NOMO-1 treated with DMSO at 0.1 percent for 48 hours (cell line): Measurements from ENCODE around the gene CACNB4.

Experiments used
- DNase-seq: peaks from one replicate; lab custom pipeline; 2025; ENCODE audit not compliant: unreplicated experiment; lab: John Stamatoyannopoulos, UW

Gene CACNB4

DNA sequence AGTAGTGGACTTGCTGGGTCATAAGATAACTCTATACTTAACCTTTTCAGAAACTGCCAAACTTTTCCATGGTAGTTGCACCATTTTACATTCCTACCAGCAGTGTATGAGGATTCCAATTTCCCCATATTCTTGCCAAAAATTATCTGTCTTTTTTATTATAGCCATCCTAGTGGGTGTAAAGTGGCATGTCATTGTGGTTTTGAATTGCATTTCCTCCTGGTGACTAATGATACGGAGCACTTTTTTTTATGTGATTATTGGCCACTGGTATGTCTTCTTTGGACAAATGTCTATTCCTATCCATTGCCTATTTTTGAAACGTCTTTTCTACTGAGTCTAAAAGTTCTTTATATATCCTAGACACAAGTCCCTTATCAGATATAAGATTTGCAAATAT lies 44.3 kb downstream of the CACNB4 start:
- peak; percentile 85 for DNase-seq

DNA sequence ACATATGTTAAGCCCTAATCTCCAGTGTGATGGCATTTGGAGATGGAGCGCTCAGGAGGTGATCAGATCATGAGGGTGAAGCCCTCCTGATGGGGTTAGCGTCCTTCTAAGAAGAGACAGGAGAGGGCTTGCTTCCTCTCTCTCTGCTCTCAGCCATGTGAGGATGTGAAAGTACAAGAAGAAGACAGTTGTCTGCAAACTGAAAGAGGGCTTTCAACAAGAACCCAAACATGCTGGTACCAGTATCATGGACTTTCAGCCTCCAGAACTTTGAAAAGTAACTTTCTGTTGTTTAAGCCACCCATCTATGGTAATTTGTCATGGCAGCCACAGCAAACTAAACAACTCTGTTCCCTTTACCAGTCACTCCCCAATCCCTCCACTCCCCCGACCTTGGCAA lies 47.4 kb downstream of the CACNB4 start:
- peak; percentile 69 for DNase-seq

DNA sequence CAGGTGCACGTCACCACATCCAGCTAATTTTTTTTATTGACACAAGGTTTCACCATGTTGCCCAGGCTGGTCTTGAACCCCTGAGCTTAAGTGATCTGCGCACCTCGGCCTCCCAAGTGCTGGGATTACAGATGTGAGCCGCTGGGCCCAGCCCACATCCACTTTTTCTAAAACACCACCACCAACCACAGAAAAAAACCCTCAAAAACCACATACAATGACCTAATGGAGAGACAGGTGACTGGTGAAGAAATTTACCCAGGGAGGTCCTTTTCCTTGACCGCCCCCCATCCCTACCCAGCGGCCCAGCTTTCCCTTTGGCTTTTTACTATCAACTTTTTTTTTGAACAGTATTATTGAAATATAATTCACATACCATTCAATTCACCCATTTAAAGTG lies 47.9 kb downstream of the CACNB4 start:
- DNase-seq = peak; percentile 31

DNA sequence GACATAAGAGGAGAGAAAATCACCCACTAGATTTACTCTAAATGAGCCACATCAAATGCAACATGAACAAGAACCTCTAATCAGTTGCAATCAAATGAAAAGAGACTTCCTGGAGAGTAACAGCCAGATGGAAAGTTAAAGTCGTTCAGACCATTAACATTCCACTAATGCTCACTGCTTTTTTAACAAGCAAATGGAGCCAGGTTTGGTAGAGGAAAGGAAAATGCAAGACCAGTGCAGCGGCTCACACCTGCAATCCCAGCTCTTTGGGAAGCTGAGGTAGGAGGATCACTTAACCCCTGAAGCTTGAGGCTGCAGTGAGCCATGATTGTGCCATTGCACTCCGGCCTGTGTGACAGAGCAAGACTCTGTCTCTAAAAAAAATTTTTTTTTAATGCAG lies 48.5 kb downstream of the CACNB4 start:
- DNase-seq = no peak

DNA sequence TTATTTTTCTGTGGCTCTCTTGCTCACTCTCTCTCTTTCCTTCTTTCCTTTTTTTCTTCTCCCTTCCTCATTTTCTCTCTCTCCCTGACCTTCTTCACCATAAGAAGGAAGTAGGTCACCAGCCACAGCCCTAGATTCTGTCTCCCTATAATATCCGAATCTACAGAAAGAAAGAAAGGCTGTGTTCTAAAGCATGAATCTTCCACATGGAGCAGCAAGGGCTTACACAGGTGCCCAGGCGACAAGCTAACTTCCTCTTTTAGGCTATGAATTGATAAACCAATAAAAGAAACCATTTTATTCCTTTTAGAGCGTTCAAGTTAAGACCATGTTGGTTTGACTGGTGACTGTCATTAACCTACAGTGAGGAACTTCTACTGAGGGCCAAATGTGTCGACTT lies 49.3 kb downstream of the CACNB4 start:
- peak; percentile 46 for DNase-seq

DNA sequence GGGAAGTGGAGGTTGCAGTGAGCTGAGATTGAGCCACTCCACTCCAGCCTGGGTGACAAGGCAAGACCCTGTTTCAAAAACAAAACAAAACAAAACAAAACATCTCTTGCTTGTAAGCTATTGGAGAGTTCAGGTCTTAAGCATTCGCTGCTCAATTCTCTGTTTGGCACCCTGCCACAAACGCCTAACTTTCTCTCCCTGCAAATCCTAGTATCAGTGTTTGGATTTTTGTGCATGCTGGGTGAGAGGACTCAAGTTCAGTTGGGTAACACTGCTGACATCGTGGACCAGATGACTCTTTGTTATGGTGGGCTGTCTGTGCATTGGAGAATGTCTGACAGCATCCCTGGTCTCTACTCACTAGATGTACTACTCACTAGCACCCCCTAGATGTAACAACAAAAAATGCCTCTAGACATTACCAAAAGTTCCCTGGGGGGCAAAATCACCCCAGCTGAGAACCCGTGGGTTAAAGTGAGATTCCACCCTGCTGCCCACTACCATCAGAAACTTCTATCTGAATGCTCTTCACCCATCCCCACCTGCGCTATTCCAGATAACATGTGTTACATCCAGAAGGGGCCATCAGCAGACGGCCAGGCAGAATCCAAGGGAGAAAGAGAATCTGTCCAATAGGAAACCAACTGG lies 50.9 kb downstream of the CACNB4 start:
- no peak for DNase-seq

DNA sequence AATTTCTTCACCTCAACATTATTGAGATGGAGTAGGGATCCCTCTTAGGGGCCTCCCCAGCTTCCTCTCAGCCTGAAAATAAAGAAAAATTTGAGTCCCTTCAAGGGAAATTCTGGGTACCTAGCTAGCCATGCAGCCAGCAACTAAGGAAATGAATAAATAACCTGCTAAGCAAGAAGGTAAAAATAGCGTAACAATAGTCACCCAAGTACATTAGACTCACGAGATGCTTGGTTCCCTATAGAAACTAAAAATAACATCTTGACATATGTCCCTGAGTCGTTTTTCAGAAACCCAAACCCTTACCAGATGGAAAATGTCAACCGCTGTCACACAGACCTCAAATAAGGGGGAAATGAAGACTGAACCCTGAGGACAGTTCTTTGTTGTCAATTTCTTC lies 51.9 kb downstream of the CACNB4 start:
- DNase-seq = peak; percentile 87

DNA sequence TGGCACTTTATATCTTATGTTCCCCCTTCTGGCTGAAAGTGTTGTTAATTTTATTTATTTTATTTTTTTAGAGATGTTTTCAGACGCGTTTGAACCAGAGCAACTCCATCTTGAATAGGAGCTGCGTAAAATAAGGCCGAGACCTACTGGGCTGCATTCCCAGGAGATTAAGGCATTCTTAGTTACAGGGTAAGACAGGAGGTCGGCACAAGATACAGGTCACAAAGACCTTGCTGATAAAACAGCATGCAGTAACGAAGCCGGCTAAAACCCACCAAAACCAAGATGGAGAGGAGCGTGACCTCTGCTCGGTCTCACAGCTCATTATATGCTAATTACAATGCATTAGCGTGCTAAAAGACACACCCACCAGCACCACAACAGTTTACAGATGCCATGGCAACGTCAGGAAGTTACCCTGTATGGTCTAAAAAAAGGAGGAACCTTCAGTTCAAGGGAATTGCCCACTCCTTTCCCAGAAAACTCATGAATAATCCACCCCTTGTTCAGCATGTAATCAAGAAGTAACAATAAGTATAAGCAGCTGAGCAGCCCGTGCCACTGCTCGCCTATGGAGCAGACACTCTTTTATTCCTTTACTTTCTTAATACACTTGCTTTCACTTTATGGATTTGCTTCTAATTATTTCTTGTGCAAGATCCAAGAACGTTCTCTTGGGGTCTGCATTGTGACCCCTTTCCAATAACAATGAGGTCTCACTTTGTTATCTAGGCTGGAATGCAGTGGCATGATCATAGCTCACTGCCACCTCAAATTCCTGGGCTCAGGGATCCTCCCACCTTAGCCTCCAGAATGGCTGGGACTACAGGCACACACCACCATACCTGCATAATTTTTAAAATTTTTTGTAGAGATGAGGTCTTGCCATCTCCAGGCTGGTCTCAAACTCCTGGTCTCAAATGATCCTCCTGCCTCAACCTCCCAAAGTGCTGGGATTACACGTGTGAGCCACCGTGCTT lies 55.9 kb downstream of the CACNB4 start:
- DNase-seq = no peak

DNA sequence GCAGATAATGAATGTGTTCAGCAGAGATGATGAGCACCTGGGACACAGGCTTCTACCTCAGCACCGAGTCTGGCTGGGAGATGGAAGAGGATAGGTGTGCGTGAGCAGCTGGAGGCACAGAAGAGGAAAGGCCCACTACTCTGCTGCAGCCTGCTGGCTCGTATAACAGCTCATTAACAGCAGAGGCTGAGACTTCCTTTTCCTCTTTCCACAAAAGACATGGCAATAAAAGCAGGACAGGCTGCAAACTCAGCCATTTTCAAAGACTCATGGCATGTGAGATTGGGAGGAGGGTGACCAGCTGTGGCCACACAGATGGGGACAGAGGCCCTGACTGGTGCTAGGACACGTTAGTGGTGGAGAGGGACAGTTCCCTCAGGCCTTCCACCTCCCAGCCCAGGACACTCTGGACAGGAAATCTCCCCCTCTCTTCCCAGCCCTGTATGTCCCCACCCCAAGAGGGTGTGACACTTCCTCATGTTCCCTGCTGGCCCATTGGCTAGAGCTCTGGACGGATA lies 60.3 kb downstream of the CACNB4 start:
- peak; percentile 48 for DNase-seq

DNA sequence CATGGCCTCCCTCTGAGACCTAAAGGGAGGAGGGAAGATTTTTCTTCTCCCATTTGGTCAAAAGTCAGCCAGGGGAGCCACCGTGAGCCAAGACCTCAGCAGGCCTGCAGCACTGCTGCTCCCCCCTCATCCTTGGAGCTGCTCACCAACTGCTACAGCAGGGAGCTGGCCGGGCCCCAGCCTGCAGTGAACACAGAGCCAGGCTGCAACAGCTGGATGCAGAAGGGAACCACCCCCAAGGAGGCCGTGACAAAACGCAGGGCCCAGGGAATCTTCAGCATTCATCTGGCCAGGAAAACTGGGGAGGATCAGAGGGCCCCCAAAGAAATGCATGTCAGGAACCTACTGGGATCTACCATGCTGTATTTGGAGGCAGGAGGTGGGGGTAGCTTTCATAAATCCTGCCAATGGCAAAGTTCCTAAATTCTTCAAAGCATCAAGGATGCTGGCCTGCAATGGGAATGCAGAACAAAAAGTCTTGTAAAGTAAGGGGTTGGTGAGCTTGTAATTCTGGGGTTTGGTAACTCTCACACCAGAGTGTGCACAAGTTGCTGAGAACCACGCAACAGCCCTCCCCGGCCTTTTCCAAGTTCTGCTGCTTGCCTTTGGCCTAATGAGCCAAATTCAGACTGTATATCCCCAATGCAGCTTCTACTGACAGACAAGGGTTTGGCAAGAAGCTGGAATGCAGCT lies 61.0 kb downstream of the CACNB4 start:
- no peak for DNase-seq

DNA sequence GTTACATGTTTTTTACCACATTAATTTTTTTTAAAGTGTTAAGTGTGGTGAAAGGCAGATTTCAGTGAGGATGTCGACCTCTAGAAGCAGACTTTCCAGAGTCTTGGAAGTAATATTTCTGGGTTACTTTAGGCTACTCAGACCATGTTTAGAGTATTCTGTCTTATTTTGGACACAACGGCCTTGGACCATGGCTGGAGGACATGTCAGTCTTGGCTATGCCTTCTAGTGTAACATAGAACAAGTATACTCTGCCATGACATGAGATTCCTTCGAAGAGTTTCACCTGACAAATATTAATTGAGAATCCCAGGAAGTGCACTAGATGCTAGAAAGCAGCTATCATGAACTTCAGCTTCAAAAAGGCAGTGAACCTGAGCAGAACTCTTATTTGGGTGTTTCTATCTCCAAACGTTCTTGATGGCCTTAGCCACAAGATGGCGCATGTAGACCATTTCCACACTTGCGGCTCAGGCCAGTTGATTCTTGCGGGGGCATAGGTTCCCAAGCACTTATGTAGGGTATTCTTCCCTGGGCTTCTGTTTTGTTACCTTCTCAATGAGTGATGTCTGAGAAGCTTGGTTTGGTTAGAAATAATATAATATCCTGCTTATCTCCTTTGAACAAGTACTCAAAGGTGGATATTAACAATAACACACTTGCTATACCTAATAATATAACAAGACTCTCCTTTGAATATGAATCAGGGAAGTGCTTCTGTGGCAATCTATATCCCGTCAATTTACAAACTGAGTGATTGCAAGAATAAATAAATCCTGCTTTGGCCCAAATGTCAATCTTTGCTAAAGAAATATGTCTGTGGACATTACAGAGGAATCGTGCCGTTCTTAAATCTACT lies 62.0 kb downstream of the CACNB4 start:
- DNase-seq = peak; percentile 68

DNA sequence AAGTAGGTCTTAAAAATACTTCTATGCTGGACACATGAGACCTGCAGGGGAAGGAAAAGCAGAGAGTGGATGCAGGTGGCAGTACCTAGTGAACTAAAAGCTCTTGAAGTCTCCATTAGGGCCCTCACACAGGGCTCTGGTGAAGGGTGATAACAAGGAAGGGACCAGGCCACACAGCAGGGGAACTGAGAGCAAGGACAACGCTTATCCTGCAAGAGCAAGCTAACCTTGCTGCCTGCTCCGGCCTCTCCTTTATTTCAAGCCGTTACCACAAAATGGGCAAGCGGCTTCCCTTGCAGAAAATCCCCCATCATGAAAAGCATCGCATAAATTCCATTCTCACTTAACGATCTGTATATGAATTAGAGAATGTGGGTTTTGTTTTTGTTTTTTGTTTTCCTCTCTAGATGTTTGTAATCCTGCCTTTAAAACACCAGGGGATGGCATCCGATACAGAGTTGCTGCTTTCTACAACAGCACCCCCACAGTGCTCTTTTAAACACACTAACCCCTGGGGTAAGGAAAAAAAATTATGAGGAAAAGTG lies 64.5 kb downstream of the CACNB4 start:
- no peak for DNase-seq

DNA sequence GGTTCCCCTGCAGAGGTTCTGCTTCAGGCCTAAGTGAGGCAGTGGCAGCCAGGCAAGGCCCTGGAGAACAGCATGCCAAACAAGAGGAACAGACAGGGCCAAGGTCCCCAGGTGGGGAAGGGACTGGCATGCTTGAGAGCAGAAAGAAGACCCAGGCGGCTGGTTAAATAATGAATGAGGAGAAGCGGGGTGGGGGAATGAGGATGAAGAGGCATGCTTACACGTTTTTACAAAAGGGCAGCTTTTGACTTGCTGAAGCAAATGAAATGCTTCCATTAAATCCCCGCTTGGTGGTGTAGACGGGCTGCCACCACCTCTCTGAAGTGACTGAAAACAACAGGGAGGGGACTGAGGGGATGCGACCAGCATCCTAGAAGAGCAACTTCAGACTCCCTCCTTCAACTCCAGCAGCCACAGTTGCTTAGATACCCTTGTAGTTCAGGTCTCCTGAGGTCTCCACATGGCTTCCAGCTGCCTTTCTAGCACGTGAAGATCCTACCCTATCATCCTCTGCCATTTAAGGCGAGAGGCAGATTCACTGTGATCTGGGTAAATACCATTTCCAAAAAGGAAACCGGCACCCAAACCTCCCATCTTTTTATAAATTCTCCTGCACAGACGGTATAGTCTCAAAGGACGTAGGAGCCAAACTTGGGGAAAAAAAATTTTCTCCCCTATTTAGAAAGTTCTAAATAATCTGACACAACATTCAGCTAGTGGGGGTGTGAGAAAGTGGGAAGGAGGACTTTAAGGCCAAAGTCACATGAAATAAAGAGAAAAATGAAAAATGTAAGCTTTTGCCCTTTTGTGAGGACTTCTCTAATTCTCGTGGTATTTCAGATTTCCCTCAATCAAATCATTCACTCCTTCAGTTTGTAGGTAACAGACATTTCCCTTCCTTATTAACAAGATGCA lies 65.6 kb downstream of the CACNB4 start:
- no peak for DNase-seq

DNA sequence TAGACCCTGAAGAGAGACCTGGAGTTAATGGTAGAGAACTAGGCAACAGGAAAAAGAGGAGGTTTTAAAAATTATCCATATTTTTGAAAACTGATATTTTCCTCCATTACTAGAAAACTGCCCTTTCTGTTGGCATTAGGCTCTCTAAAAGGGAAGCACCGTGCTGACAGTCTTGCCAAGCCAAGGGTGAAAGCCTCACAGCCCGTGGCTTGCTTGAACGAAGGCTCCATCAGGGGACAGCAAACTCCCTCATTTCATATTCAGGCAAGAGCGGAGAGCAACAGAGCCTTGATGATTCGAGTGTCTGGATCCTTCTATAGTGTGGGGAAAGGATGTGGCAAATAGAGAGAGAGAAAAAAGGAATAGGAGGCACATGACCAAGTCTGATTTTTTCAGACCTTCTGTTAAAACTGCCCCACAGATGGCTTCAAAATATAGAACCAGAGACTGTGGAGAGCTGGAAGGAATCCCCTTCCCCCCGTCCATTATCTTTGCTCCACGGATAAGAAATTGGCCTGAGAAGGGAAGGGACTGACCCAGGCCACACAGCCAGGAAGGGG lies 67.0 kb downstream of the CACNB4 start:
- DNase-seq = no peak

DNA sequence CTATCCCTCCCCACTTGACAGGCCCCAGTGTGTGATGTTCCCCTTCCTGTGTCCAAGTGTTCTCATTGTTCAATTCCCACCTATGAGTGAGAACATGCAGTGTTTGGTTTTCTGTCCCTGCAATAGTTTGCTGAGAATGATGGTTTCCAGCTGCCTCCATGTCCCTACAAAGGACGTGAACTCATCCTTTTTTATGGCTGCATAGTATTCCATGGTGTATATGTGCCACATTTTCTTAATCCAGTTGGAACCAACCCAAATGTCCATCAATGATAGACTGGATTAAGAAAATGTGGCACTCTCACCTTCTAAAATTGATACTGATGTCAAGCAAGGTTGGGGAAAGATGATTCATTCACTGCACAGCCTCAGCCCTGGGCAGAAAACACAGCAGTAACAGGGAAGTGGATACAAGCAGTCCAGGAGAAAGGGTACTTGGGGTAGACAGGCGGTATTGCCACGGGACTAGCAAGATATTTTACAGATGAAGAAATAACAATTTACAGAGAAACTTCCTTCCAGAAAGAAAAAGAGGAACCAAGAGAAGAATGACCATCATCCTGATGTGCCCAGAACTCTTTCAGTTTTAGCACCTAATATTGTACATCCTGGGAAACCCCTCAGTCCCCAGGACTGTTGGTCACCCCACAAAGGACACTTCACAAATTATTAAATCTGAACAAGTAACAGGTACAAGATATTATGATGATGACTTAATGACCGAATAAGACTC lies 68.1 kb downstream of the CACNB4 start:
- peak; percentile 92 for DNase-seq

DNA sequence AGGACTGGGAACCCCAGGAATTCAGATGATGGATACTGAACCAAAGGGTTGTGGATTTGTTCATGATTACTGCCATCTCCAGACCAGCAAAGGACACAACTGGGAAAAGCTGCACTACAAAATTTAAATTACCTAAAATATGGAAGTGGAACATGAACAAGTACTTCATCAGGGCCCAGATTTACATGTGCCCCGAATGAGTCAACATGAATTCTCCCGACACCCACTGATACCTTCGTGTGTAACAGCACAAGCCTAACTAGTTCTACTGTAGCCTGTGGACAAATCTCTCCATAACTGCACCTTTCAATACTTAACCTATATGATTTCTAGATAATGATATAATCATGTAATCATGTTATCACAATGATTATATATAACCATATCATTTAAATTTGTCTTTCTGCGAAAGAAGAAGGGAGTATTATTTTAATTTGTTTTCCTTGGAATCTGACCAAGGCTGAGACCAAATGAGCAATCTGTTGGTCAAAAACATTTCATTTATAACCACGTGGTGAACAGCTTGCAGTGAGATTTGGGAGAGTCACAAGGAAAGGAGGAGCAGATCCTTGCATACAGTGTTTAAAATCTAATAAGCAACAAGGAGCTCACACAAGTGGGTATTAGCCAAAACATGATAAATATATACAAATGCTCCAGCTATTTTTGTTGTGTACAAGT lies 70.5 kb downstream of the CACNB4 start:
- DNase-seq = no peak

DNA sequence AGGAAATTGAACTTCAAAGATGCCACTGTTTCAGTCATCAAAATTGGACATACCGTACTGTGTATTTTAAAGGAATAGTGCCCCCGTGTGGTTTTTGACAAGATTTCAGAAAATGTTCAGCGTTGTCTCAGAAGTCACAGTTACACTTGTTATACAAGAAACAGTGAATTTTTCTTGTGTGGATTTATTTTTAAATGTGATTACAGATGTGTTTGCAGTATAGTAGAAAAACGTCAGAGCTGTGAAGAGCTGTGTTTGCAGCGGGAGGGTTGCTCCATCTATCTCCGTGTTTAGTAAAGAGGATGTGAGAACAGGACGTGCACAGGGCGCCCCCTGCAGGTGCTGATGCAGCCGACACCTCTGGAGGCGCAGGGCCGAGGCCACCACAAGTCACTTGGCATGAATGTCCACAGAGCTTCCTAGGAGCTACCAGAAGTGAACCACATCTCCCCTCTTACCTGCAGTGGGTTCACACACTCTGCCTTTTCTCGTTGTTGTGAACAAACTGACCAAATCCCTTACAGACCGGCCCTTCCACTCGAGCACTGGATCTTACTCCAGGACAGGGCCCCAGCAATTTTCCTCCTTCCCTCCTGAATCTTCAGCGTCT lies 73.1 kb downstream of the CACNB4 start:
- peak; percentile 88 for DNase-seq
